K562 (cell line): ENCODE results near the gene TECPR1. TPM values are rescaled to one million over a fixed set of nuclear protein-coding genes. Genes with fewer than 3 reads are reported as not detected.

Source experiments
- BRD9 ChIP-seq: fragments of 450-650 bp; IDR thresholded peaks from 2 replicates; pipeline ENCODE4 v1.6.1; 2018; ENCODE audit warnings: low read depth; ENCODE audit not compliant: partially characterized antibody
- ETV1 ChIP-seq: fragments of 450-650 bp; conservative IDR thresholded peaks from 2 replicates; pipeline ENCODE4 v1.6.1; 2016; ENCODE audit warnings: missing genetic modification characterization, control low read depth, low read depth, missing compliant biosample characterization
- MAFG ChIP-seq: fragments of 450-650 bp; conservative IDR thresholded peaks from 2 replicates; pipeline ENCODE4 v1.6.1; 2016; ENCODE audit warnings: missing genetic modification characterization, missing compliant biosample characterization
- NCOA4 ChIP-seq: fragments of 450-650 bp; IDR thresholded peaks from 2 replicates; pipeline ENCODE4 v1.6.1; 2018; ENCODE audit warnings: mild to moderate bottlenecking; ENCODE audit not compliant: partially characterized antibody
- NELFE ChIP-seq: IDR thresholded peaks from 2 replicates; pipeline ENCODE4 v1.6.1; 2011; ENCODE audit warnings: mild to moderate bottlenecking; ENCODE audit not compliant: insufficient read depth, insufficient read length
- NEUROD1 ChIP-seq: fragments of 150-350 bp; IDR thresholded peaks from 2 replicates; pipeline ENCODE4 v1.6.1; 2014; ENCODE audit warnings: borderline replicate concordance, low read length, low read depth; ENCODE audit not compliant: partially characterized antibody
- SMAD4 ChIP-seq: fragments of 250-450 bp; sonication (Bioruptor Pico); conservative IDR thresholded peaks from 2 replicates; pipeline ENCODE4 v1.8.0; 2021; ENCODE audit warnings: inconsistent platforms, mild to moderate bottlenecking, moderate library complexity
- SMARCC2 ChIP-seq: fragments of 450-650 bp; IDR thresholded peaks from 2 replicates; pipeline ENCODE4 v1.6.1; 2017; ENCODE audit warnings: antibody characterized with exemption, moderate library complexity, mild to moderate bottlenecking, low read depth
- ZNF511 ChIP-seq: sonication (generic); formaldehyde crosslinking; IDR thresholded peaks from 2 replicates; pipeline ENCODE4 v1.8.0; 2022; ENCODE audit warnings: mild to moderate bottlenecking, missing genetic modification reagents
- ZNF830 ChIP-seq: fragments of 250-450 bp; sonication (Bioruptor Pico); IDR thresholded peaks from 2 replicates; pipeline ENCODE4 v1.5.0; 2021; ENCODE audit warnings: mild to moderate bottlenecking
- polyA plus RNA-seq, 8 experiments: library from polyadenylated mRNA; depleted of rRNA in 4 of 8; stranded (reverse) in 5 of 8; unstranded in 3 of 8; fragments of >200 nt; fragmentation: Nextera tagmentation in 2 of 8; fragmentation: Illumina TruSeq in 1 of 8; extraction: Ambion mirVana in 2 of 8; extraction: Trizol in 1 of 8; gene quantifications; 2 replicates each; pipeline versions ENCODE4 v1.2.1 to v1.2.3, GENCODE V29; 2011 to 2014; ENCODE audit warnings: inconsistent platforms in 1 of 8, missing spikeins in 1 of 8
- total RNA-seq, 7 experiments: library from RNA; depleted of rRNA in 6 of 7; stranded (reverse); fragments of >200 nt in 6 of 7; fragmentation: Illumina TruSeq in 2 of 7; extraction: Trizol in 2 of 7; gene quantifications; 2 replicates each; pipeline versions ENCODE4 v1.2.1 to v1.2.3, GENCODE V29; 2011 to 2021; ENCODE audit warnings: low replicate concordance in 1 of 7
- TF ChIP-seq, protein P1 (sequence below): fragments of 450-650 bp; IDR thresholded peaks from 2 replicates; pipeline ENCODE4 v1.6.1; 2018; ENCODE audit not compliant: partially characterized antibody
- TF ChIP-seq, protein P2 (sequence below): sonication (generic); formaldehyde crosslinking; IDR thresholded peaks from 2 replicates; pipeline ENCODE4 v1.8.0; 2023; ENCODE audit warnings: missing genetic modification reagents, mild to moderate bottlenecking, borderline replicate concordance
- TF ChIP-seq, protein P3 (sequence below): sonication (generic); formaldehyde crosslinking; IDR thresholded peaks from 2 replicates; pipeline ENCODE4 v1.8.0; 2023; ENCODE audit warnings: mild to moderate bottlenecking, missing genetic modification reagents

Gene TECPR1
- total and polyA plus RNA-seq, 9 of the 15 experiments (the other 6 are each of a cell fraction or from before 2014, with no cell fraction given) = 0.17 to 15.0 (median 2.2) TPM

DNA sequence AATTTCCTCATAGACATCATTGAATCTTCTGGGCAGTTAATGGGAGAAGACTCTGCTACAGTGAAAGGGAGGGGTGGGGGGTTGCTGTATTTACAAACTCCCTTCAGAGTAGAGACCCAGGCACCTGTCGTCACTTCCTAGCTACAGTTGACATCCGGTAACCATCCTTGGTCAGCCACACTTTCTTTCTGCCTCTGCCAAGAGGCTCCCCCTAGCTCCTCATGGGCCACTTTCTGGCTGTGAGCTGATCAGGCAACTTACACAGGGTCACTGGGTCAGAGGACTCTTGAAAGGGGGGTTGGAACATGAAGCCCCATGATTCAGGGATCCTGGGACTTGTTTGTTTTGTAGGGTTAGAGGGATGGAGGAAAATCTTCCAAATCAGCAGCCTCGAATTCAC is 1.2 kb downstream of the TECPR1 start (continued):
- TF ChIP-seq, protein P1, sequence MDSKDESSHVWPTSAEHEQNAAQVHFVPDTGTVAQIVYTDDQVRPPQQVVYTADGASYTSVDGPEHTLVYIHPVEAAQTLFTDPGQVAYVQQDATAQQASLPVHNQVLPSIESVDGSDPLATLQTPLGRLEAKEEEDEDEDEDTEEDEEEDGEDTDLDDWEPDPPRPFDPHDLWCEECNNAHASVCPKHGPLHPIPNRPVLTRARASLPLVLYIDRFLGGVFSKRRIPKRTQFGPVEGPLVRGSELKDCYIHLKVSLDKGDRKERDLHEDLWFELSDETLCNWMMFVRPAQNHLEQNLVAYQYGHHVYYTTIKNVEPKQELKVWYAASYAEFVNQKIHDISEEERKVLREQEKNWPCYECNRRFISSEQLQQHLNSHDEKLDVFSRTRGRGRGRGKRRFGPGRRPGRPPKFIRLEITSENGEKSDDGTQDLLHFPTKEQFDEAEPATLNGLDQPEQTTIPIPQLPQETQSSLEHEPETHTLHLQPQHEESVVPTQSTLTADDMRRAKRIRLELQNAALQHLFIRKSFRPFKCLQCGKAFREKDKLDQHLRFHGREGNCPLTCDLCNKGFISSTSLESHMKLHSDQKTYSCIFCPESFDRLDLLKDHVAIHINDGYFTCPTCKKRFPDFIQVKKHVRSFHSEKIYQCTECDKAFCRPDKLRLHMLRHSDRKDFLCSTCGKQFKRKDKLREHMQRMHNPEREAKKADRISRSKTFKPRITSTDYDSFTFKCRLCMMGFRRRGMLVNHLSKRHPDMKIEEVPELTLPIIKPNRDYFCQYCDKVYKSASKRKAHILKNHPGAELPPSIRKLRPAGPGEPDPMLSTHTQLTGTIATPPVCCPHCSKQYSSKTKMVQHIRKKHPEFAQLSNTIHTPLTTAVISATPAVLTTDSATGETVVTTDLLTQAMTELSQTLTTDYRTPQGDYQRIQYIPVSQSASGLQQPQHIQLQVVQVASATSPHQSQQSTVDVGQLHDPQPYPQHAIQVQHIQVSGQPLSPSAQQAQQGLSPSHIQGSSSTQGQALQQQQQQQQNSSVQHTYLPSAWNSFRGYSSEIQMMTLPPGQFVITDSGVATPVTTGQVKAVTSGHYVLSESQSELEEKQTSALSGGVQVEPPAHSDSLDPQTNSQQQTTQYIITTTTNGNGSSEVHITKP = peak; percentile 40
- no peak for TF ChIP-seq SMARCC2
- TF ChIP-seq NCOA4 = no peak
- TF ChIP-seq ZNF511 (CRISPR knock-in tag) = no peak
- TF ChIP-seq ETV1 (tag) = 0 out of 2 replicates have a peak, but pooled peaks have one; percentile 11
- no peak for TF ChIP-seq SMAD4
- TF ChIP-seq, protein P2, sequence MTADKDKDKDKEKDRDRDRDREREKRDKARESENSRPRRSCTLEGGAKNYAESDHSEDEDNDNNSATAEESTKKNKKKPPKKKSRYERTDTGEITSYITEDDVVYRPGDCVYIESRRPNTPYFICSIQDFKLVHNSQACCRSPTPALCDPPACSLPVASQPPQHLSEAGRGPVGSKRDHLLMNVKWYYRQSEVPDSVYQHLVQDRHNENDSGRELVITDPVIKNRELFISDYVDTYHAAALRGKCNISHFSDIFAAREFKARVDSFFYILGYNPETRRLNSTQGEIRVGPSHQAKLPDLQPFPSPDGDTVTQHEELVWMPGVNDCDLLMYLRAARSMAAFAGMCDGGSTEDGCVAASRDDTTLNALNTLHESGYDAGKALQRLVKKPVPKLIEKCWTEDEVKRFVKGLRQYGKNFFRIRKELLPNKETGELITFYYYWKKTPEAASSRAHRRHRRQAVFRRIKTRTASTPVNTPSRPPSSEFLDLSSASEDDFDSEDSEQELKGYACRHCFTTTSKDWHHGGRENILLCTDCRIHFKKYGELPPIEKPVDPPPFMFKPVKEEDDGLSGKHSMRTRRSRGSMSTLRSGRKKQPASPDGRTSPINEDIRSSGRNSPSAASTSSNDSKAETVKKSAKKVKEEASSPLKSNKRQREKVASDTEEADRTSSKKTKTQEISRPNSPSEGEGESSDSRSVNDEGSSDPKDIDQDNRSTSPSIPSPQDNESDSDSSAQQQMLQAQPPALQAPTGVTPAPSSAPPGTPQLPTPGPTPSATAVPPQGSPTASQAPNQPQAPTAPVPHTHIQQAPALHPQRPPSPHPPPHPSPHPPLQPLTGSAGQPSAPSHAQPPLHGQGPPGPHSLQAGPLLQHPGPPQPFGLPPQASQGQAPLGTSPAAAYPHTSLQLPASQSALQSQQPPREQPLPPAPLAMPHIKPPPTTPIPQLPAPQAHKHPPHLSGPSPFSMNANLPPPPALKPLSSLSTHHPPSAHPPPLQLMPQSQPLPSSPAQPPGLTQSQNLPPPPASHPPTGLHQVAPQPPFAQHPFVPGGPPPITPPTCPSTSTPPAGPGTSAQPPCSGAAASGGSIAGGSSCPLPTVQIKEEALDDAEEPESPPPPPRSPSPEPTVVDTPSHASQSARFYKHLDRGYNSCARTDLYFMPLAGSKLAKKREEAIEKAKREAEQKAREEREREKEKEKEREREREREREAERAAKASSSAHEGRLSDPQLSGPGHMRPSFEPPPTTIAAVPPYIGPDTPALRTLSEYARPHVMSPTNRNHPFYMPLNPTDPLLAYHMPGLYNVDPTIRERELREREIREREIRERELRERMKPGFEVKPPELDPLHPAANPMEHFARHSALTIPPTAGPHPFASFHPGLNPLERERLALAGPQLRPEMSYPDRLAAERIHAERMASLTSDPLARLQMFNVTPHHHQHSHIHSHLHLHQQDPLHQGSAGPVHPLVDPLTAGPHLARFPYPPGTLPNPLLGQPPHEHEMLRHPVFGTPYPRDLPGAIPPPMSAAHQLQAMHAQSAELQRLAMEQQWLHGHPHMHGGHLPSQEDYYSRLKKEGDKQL (CRISPR knock-in tag) = no peak
- TF ChIP-seq NEUROD1 = no peak
- peak; percentile 21; the same call in 1 of the 2 replicates for TF ChIP-seq MAFG (tag)
- TF ChIP-seq, protein P3, sequence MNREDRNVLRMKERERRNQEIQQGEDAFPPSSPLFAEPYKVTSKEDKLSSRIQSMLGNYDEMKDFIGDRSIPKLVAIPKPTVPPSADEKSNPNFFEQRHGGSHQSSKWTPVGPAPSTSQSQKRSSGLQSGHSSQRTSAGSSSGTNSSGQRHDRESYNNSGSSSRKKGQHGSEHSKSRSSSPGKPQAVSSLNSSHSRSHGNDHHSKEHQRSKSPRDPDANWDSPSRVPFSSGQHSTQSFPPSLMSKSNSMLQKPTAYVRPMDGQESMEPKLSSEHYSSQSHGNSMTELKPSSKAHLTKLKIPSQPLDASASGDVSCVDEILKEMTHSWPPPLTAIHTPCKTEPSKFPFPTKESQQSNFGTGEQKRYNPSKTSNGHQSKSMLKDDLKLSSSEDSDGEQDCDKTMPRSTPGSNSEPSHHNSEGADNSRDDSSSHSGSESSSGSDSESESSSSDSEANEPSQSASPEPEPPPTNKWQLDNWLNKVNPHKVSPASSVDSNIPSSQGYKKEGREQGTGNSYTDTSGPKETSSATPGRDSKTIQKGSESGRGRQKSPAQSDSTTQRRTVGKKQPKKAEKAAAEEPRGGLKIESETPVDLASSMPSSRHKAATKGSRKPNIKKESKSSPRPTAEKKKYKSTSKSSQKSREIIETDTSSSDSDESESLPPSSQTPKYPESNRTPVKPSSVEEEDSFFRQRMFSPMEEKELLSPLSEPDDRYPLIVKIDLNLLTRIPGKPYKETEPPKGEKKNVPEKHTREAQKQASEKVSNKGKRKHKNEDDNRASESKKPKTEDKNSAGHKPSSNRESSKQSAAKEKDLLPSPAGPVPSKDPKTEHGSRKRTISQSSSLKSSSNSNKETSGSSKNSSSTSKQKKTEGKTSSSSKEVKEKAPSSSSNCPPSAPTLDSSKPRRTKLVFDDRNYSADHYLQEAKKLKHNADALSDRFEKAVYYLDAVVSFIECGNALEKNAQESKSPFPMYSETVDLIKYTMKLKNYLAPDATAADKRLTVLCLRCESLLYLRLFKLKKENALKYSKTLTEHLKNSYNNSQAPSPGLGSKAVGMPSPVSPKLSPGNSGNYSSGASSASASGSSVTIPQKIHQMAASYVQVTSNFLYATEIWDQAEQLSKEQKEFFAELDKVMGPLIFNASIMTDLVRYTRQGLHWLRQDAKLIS (CRISPR knock-in tag) = no peak
- TF ChIP-seq BRD9 = no peak
- no peak for TF ChIP-seq NELFE
- TF ChIP-seq ZNF830 (CRISPR knock-in tag) = no peak
